ENCODE results near the gene COX6A1. TPM values are rescaled to one million over a fixed set of nuclear protein-coding genes. Genes with fewer than 3 reads are reported as not detected.

Gene COX6A1
- total RNA-seq (100 to 1,000 TPM; 308 to 311 TPM), polyA plus RNA-seq (ENCODE audit: insufficient read length in 6 of 6) (100 to 1,000 TPM; 187 to 217 (median 212) TPM)
- long read RNA-seq, donor 1, transcript COX6A1-201 (3 exons, 572 nt) = major isoform, 446 of 462 reads
- long read RNA-seq, donor 1, transcript COX6A1-202 (1 exons, 767 nt) = minor isoform, 5 of 462 reads
- long read RNA-seq, donor 1, partial matches to known transcripts = 8 of 462 reads
- long read RNA-seq, donor 1, other reads (novel, unspliced or antisense) = 0 of 462 reads
- long read RNA-seq, donor 2, transcript COX6A1-201 (3 exons, 572 nt) = major isoform, 282 of 325 reads
- long read RNA-seq, donor 2, transcript COX6A1-203 (2 exons, 572 nt) = minor isoform, 11 of 325 reads
- long read RNA-seq, donor 2, transcript COX6A1-202 (1 exons, 767 nt) = minor isoform, 24 of 325 reads
- long read RNA-seq, donor 2, partial matches to known transcripts = 8 of 325 reads
- long read RNA-seq, donor 2, other reads (novel, unspliced or antisense) = 0 of 325 reads
- long read RNA-seq, donor 3, transcript COX6A1-202 (1 exons, 767 nt) = minor isoform, 6 of 329 reads
- long read RNA-seq, donor 3, transcript COX6A1-201 (3 exons, 572 nt) = major isoform, 321 of 329 reads
- long read RNA-seq, donor 3, partial matches to known transcripts = 0 of 329 reads
- long read RNA-seq, donor 3, other reads (novel, unspliced or antisense) = 0 of 329 reads
- long read RNA-seq, donor 4, transcript COX6A1-201 (3 exons, 572 nt) = major isoform, 293 of 296 reads
- long read RNA-seq, donor 4, partial matches to known transcripts = 2 of 296 reads
- long read RNA-seq, donor 4, other reads (novel, unspliced or antisense) = 1 of 296 reads
- long read RNA-seq, donor 5, transcript COX6A1-201 (3 exons, 572 nt) = major isoform, 312 of 329 reads
- long read RNA-seq, donor 5, transcript COX6A1-202 (1 exons, 767 nt) = minor isoform, 8 of 329 reads
- long read RNA-seq, donor 5, partial matches to known transcripts = 5 of 329 reads
- long read RNA-seq, donor 5, other reads (novel, unspliced or antisense) = 0 of 329 reads
- long read RNA-seq, donor 6, transcript COX6A1-203 (2 exons, 572 nt) = minor isoform, 9 of 491 reads
- long read RNA-seq, donor 6, transcript COX6A1-202 (1 exons, 767 nt) = minor isoform, 13 of 491 reads
- long read RNA-seq, donor 6, transcript COX6A1-201 (3 exons, 572 nt) = major isoform, 460 of 491 reads
- long read RNA-seq, donor 6, partial matches to known transcripts = 9 of 491 reads
- long read RNA-seq, donor 6, other reads (novel, unspliced or antisense) = 0 of 491 reads
- long read RNA-seq, donor 7, transcript COX6A1-201 (3 exons, 572 nt) = major isoform, 212 of 240 reads
- long read RNA-seq, donor 7, transcript COX6A1-202 (1 exons, 767 nt) = minor isoform, 14 of 240 reads
- long read RNA-seq, donor 7, transcript COX6A1-203 (2 exons, 572 nt) = minor isoform, 7 of 240 reads
- long read RNA-seq, donor 7, partial matches to known transcripts = 7 of 240 reads
- long read RNA-seq, donor 7, other reads (novel, unspliced or antisense) = 0 of 240 reads
- long read RNA-seq, donor 8, transcript COX6A1-201 (3 exons, 572 nt) = major isoform, 211 of 218 reads
- long read RNA-seq, donor 8, transcript COX6A1-203 (2 exons, 572 nt) = minor isoform, 5 of 218 reads
- long read RNA-seq, donor 8, partial matches to known transcripts = 0 of 218 reads
- long read RNA-seq, donor 8, other reads (novel, unspliced or antisense) = 0 of 218 reads
- long read RNA-seq, donor 9 = 0 reads
- long read RNA-seq, donor 10, transcript COX6A1-201 (3 exons, 572 nt) = major isoform, 205 of 206 reads
- long read RNA-seq, donor 10, partial matches to known transcripts = 1 of 206 reads
- long read RNA-seq, donor 10, other reads (novel, unspliced or antisense) = 0 of 206 reads
- long read RNA-seq, donor 11, transcript COX6A1-202 (1 exons, 767 nt) = minor isoform, 16 of 851 reads
- long read RNA-seq, donor 11, transcript COX6A1-203 (2 exons, 572 nt) = minor isoform, 8 of 851 reads
- long read RNA-seq, donor 11, transcript COX6A1-201 (3 exons, 572 nt) = major isoform, 807 of 851 reads
- long read RNA-seq, donor 11, partial matches to known transcripts = 20 of 851 reads
- long read RNA-seq, donor 11, other reads (novel, unspliced or antisense) = 0 of 851 reads
- long read RNA-seq, donor 12, transcript COX6A1-201 (3 exons, 572 nt) = major isoform, 227 of 231 reads
- long read RNA-seq, donor 12, partial matches to known transcripts = 0 of 231 reads
- long read RNA-seq, donor 12, other reads (novel, unspliced or antisense) = 0 of 231 reads

- H3K4me3 ChIP-seq = peak within 1 kb of the TSS; percentile 74 to 90
- no peaks in the 10 kb centered on the region for H3K9me3 ChIP-seq
- TF ChIP-seq CTCF (IDR thresholded peaks at IDR 0.05) = peak in 1 of 2 donors; percentile 23
- peak; percentile 99 for ATAC-seq
- intact Hi-C loops (cut with DNase I) = loop anchor here in 1 of 2 donors (10.0 kb wide), 1 partner anchor 83 kb away; no protein-coding TSS in a partner anchor
- peaks cover 0 to 9% of the 10 kb centered on the region in 2 donors for H3K27me3 ChIP-seq
- peaks cover 0 to 29% of the 10 kb centered on the region in 2 donors for H3K36me3 ChIP-seq
- peak; percentile 87 to 98 (median 96) for DNase-seq
- H3K27ac ChIP-seq = peak within 1 kb of the TSS; percentile 69 to 85
- peaks cover 11 to 24% of the 10 kb centered on the region in 2 donors for H3K4me1 ChIP-seq
These were observed at the start of gene COX6A1 for GRCh38 chr12:120437735-120438494. Gene COX6A1 (plus strand): TSS chr12:120438113. CDS start chr12:120438127, 14 bp downstream.

GRCh38 chr12:120388691-120389481 is 49.0 kb upstream of the COX6A1 start:
- Histone ChIP-seq H3K27ac (no peak overlapping the region), H3K36me3 (no peaks in the 10 kb centered on the region), H3K4me3 (no peak overlapping the region), H3K4me1 (no peaks in the 10 kb centered on the region), H3K27me3 (peaks cover 8 to 46% of the 10 kb centered on the region in 2 donors), H3K9me3 (no peaks in the 10 kb centered on the region)
- ATAC-seq (peak; percentile 51), DNase-seq (no peak)
- TF ChIP-seq CTCF (IDR thresholded peaks at IDR 0.05) = no peak
- intact Hi-C loops (cut with DNase I) = no loop called here

GRCh38 chr12:120390540-120391120 is 47.3 kb upstream of the COX6A1 start:
- H3K4me3 ChIP-seq = no peak overlapping the region
- peaks cover 8 to 52% of the 10 kb centered on the region in 2 donors for H3K27me3 ChIP-seq
- DNase-seq (no peak), ATAC-seq (no peak)
- intact Hi-C loops (cut with DNase I) = no loop called here
- no peaks in the 10 kb centered on the region for H3K4me1 ChIP-seq
- H3K27ac ChIP-seq = no peak overlapping the region
- no peaks in the 10 kb centered on the region for H3K36me3 ChIP-seq
- no peak for TF ChIP-seq CTCF (IDR thresholded peaks at IDR 0.05)
- no peaks in the 10 kb centered on the region for H3K9me3 ChIP-seq
